ENCODE results near the gene PRSS27.

DNA sequence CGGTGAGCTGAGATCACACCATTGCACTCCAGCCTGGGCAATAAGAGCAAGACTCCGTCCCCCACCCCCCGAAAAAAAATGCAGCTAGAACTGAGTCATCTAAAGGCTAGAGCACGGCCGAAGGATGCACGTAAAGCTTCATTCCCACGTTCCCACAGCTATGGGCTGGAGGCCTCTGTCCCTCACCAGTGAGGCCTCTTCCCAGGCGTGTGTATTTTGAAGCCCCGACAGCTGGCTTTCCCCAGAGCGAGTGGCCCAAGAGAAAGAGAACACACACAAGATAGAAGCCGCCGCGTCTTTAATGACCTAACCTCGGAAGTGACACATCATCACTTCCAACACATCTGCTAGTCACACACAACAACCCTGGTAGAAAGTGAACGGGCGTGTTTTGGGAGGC, 44.3 kb downstream of the PRSS27 start:
- TF ChIP-seq CTCF (IDR thresholded peaks at IDR 0.05; ENCODE audit: low read depth, low read length) (no peak), POLR2A (IDR thresholded peaks at IDR 0.05; ENCODE audit: extremely low read depth, insufficient read length) (no peak)
- TF ChIP-seq, protein P1, sequence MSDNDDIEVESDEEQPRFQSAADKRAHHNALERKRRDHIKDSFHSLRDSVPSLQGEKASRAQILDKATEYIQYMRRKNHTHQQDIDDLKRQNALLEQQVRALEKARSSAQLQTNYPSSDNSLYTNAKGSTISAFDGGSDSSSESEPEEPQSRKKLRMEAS (IDR thresholded peaks at IDR 0.05; ENCODE audit: low read depth, low read length), result no peak

Measured in NB4 (cell line).